Medulla oblongata (tissue), 1 donor: ENCODE results near the gene SLC6A1.

Experiments used
- DNase-seq: peaks from one replicate; pipeline ENCODE4 v3.0.0-alpha.2; 2015; ENCODE audit errors: extremely low spot score

The SLC6A1 gene

DNA sequence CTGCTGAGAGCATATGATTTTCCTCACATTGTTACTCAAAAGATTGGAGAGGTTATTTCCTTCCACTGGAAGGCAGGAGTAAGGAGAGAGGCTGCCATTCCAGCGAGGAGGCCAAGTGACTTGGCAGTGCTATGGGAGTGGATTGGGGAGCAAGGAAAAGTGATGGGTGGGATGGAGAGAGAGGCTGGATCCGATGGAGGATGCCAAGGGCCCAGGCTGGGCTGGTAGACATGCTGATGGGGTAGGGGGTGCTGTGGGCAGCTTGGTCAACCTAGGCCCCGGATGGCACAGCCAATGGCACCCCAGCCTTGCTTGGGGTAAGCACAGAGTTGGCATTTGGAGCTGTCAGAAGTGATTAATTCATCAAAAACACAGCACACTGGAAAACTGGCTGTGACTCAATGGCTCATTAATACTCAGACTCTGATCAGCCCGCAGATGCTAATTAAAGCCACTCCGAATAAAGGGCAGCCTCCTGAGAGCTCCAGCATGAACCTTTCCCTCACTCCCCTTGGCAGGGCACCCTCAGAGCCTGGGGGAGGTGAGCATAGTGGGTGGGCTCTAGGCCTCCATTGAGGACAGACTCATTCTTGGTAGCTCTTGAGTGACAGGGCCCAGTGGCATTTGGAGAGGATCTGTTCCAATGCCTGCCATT lies 22.1 kb upstream of the SLC6A1 start:
- no peak for DNase-seq

DNA sequence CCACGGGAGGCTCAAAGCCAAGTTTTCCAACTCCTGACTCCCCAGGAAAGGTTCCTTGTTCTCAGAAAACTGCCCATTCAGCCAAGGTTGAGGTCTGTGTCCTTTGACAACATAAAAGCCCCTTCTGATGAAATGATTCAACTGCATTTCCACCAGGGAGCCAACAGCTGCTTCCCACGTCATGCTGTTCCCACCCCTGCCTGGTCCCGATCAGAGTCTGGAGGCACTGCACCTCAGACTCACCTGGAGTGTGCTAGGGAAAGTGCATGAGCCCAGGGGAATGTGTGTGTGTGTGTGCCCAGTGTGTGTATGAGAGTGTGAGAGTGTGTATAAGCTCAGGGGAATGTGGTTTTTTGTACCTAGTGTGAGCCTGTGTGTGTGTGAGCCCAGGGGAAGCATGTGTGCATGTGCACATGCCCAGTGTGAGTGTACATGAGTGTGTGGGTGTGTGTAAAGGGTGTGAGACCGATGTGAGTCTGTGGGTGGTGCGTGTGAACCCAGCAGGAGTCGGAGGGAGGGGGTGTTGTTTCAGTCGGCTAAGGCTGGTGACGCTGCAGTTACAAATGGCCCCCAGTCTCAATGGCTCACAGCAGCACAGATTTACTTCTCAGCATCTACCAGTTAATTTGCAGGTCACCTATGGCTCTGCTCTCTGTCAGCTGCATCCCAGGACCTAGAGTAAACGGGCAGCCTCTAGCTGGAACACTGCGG lies 20.3 kb upstream of the SLC6A1 start:
- DNase-seq, result no peak

DNA sequence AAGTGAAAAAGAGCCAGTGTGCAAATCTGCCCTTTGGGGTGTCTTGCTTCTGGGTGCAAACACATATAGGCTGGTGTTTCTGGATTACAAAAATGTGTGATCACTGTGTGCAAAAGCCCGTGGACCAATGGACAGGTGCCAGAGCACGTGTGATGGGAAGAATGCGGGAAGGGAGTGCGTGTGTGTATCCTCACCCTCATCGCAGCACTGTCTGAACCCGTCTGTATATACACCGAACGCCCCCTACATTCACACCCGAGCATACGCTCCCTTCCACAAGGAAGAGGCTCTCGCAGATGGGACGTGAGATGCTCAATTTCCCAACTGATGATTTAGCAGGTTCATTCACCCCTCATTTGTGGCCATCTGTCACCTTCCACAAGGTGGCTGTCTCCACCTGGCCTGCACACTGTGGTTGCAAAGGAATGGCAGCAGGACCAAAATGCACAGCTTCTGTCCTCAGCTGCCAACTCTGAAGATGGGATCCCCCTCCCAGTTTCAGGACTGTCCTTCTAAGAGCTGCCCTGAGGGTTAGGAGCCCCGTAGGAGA lies 19.4 kb upstream of the SLC6A1 start:
- no peak for DNase-seq

DNA sequence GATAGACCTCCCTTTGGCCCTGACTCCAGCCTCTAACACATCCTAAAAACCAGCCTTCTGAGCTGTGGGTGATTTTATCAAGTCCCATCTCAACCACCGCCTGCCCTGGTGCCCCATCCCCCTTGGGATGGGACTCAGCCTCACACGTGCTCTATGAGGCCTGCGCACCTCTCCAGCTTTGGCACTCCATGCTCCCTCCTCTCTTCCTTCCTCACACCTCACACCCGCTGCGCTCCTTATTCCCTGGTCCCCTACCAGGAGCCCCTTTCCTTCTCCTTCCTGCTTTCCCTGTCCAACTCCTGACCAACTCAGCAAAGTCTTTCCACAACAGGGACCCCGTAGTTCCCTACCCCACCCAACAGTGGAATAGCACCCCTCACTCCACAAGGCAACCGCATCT lies 18.4 kb upstream of the SLC6A1 start:
- no peak for DNase-seq

DNA sequence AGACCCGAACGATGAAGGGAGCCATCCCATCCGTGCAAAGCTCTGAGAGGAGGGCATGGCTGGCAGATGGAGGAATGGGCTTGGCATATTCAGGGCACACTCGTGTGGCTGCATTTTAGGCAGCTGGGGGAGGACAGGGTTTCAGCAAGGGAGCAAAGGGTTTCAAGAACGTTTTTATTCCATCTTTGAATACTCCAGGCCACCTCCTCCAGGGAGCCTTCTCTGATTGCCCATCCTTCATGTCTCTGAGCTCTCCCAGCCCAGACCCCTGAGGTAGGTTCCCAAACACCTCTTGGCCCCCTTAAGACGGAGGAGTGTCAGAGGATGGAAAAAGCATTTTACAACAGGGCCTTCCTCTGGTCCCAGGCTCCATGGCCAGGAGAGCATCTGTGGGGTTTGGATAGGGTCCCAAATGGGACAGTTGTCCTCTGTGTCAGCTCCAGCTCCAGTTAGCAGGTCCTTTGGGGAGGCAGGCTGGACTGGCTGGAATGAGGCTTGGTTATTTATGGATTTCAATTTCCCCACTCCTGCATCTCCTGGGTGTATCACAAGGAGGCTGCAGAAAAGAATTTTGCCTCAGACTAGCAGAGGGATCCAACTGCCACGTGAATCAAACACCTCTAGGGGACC lies 17.7 kb upstream of the SLC6A1 start:
- peak; percentile 17 for DNase-seq

DNA sequence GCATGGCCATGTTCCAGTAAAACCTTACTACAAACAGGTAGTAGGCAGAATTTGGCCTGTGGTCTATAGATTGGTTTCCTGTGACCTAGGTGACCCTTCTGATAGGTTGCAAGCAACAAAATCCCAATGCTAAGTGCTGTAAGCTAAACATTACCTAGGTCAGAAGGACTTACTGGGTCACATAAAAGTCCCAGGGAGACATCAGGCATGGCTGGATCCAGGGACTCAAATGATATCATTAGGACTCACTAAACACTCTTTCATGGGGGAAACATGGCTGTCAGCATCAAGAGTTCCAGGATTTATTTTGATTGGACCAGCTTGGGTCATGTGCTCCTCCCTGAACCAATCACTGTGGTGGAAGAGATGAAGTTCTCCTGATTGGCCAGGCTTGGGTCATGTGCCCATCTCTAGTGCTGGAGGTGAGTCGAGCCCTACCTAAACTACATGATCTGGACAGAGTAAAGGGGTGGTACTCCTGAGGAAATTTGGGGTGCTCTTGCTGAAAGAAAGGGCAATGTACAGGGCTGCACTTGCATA lies 16.8 kb upstream of the SLC6A1 start:
- DNase-seq, result no peak

DNA sequence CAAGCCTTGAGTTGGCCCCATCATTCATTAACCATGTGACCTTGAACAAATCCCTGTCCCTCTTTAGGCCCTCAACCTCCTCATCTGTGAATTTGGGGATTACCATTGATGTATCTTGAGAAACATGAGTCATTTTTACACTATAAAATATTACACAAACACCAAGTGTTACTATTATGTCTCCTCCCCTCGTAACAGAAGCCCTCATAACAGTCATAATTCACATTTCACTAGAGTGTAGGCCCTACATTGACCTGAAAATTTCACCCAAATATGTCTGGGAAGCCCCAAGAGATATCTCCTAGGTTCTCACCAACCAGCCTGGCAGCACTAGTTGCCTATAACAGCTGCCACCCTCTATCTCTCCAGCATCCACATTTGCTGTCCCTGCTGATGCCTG lies 15.8 kb upstream of the SLC6A1 start:
- DNase-seq, result no peak

DNA sequence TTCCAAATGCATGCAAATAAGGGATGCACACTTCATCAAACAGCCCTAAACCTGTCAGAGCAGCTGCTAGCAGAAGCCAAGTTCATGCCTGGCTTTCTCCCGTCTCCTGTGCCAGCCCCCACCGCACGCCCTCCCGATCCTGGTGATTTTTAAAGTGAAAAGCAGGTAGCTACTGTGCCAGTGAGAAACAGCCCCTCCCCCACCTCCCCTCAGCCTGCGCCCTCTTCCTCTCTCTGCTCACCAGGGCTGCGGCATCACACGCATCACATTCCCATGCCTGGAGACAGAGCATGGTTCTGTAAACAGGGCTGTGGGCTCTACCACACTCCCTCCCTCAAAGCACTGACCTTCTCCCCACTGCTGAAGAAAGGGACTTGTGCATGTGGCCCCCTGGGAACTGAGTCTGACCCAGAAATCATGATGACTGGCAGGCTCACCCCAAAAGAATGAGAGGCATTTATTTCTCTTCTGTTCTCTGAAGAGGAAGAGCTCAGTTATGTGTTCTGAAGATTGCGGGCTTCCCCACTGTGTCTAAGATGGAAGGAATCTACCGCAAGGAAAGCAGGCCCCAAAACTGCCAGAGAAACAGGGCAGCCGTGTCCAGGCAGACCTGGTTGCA lies 14.5 kb upstream of the SLC6A1 start:
- no peak for DNase-seq

DNA sequence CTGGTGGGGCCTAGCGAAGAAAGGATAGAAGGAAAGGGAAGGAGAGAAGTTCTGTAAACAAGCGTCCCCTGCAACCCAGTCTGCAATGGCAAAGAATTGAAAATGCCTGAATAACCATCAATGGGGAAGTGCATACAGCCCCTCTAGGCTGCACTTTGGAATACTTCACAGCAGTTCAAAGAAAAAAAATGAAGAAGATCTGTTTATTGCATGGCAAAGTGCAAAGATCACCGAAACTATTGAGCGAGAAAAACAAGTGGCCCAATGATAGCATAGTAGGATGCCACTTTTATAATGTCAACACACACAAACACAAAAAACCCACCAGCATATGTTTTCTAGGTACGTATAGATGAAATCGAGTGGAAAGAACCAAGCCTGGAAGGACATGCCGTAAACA lies 13.6 kb upstream of the SLC6A1 start:
- DNase-seq, result no peak

DNA sequence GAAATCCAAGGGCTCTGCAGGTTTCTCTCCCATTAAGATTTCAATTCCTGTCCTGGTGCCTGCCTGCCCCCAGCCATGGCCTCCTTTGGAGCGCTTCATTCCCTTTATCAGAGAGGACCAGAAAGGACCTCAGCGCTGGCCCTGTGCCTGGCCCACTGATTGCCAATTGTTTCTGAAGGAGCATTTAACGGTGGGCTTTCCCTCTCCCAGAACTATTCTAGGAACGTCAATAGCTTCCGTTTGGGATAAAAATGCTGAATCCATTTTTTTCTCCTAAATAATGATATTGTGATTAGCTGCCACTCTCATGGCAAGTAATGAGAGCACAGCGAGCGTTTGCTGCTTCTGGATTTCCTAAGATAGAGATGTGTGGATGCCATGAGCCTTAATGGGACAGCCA lies 12.2 kb upstream of the SLC6A1 start:
- DNase-seq, result no peak

DNA sequence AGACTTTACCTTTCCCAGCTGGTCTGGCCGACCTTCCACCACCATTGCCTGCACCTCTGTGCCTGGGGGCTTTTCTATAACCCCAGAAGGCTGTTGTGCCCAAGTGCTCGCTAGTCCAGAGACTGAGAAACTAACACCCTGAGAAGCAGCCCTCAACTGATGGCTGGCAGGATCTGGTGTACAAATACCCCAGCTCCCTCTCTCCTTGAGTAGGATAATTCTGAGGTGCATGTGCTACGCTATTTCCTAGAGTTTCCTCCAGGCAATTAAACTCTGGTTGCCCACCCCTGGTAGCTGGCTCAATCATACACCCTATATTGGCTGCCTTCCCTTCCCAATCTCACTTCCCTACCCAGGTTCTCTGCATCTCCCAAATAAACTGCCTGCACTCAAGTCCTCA lies 11.5 kb upstream of the SLC6A1 start:
- no peak for DNase-seq

DNA sequence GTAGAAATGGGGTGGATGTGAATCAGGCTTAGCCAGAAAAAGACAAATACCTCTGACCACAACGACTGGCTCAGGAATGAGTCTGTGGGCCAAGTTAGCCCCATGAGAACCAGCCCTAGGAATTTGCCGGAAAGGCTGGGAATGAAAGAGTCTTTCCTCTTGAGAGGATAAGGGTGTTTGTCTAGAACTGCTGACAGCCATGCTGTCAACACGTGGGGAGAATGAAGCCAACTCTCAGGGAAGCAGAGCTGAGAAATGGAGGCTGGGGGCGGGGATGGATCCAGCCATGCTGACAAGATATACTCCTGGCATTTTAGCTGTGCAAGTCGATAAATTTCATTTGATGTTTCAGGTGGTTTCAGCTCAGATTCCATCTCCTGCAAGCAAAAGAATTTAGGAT lies 10.6 kb upstream of the SLC6A1 start:
- no peak for DNase-seq

DNA sequence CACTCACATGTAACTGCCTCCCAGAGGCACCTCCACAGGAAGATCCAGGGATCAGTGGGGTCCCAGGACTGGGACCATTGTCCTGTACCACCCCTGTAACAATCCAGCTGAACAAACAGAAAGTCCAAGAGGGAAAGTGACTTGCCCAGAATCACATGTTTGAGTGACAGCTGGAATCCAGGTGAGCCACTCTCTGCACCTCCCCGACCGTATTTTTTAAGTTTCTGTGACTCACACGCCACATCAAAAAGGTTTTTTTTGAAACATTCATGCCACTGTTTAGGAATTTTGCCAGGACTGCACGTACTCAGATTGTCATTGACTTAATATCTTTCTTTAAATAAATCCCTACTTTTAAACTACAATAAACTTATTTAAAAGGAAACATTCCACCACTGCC lies 9.8 kb upstream of the SLC6A1 start:
- no peak for DNase-seq

DNA sequence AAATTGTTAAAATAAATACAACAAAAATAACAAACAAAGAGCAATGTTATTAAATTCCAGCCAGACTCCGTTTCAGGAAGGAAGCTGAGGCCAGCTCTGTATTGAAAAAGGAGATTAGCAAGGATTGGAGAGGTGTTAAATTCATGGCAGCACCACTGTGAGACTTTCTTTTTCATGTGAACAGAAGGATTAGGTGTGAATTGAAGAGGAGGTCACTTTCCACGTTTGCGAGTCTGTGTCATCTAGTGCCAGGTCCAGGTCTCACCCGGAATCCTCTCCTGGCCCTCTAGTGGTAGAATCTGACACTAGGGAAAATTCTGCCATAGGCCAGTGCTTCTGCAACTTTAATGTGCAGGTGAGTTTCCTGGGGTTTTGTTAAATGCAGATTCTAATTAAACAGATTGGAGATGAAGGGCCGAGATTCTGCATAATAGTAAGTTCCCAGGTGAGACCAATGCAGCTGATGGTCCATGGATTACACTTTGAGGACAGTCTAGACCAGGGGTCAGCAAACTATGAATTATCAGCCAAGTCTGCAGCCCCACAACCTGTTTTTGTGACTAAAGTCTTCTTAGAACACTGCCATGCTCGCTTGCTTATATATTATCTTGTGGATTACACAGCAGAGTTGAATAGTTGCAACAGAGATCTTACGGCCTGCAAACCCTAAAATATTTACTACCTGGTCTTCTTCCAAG lies 9.2 kb upstream of the SLC6A1 start:
- peak; percentile 86 for DNase-seq

DNA sequence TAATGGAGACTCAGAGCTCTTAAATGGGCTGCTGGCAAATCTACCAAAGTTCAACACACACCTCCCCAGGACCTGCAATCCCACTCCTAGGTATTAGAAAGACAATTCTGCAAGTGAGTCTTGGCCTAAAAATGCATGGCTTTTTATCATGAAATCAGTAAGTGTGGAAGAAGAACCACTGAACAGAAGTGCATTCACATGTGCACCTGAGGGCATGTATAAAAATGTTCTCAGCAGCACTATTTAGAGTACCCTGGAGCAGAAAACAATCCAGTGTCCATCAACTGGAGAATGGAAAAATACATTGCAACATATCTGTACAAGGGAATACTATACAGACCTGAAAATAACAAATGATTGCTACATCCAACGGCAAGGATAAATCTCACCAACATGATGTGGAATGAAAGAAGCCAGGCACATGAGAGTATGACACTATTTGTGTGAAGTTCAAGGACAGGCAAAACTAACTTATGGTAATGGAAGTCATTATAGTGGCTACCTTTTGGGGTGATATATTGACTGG lies 8.1 kb upstream of the SLC6A1 start:
- no peak for DNase-seq

DNA sequence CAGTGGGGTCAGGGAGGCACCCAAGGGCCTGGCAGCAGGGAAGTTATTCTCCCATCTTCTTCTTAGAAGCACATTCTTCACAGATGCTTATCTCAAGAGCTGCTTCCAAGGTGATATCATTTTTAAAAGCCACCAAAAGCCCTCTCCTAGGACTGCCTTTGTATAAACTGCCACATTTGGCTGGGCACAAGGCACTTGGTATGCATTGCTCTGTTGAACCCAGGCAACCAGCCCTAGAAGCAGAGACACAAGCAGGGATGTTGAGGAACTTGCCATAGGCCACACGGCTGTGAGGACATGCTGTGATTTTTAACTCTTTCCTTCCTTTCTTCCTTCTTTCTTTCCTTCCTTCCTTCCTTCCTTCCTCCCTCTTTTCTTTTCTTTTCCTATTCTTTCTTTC lies 7.4 kb upstream of the SLC6A1 start:
- no peak for DNase-seq

DNA sequence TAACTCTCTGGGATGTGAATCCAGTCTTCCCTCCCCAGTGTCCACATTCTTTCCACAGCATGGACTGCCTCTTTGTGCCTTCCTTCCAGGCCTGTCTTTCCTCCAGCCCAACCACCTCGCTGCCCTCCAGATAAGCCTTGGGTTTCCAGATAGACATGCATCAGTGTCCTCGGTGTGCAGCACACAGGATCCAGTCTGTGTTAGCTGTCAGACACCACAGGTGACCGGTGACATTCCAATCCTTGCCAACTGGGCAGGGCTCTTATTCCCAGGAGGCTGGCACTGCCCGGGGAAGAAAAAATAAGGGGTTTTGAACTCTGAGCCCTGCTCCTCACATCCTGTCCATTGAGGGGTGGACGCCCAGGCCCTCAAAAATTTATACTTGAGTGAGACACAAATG lies 6.0 kb upstream of the SLC6A1 start:
- no peak for DNase-seq

DNA sequence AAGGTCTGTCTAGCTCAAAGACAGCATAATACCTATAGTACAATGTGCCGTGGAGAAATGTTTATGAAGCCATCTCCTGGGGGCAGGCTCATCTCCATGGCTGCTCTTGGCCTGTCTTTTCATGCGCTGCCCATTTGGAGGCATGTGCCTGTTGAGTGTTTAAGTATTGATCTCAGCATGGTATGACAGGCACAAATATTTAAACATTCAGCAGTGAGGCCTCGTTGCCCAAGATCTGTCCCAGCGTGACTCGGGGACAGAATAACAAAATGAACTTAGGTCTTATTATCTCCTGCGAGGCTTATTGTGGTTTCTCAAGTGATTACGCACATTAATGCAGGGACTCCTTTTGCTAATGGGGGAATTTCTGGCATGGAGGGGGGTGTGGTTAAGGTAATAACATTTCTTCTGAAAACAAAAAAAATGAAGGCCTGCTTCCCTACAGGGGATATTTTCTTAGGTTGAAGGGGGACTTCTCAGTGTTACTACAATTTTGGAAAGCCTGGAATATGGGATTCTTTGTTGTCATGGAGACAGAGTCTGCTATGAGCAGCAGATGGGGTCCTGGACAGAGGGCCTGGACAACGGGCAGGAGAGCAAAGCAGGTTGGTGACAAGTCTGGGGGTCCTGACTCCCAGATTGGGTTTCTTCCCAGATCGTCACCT lies 4.4 kb upstream of the SLC6A1 start:
- no peak for DNase-seq

DNA sequence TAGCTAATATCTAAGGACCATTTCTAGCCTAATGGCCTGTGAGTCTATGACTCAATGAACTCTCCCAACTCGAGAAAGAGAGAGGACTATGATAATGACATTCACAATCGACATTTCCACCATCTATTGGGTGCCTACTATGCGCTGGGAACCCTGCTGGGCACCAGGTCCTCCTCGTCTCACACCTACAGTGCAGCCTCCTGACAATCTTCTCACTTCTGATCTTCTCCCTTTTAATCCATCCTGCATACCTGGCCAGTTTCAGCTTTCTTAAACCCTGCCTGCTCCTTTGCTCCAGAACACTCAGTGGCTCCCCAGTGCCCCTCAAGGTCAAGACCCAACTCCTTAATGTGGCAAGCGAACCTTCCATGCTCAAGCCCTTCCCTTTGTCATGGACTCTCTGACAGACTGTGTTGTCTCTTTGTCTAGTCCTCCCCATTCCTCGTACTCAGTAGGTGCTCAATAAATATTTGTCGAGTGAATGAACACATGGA lies 3.5 kb upstream of the SLC6A1 start:
- DNase-seq, result no peak

DNA sequence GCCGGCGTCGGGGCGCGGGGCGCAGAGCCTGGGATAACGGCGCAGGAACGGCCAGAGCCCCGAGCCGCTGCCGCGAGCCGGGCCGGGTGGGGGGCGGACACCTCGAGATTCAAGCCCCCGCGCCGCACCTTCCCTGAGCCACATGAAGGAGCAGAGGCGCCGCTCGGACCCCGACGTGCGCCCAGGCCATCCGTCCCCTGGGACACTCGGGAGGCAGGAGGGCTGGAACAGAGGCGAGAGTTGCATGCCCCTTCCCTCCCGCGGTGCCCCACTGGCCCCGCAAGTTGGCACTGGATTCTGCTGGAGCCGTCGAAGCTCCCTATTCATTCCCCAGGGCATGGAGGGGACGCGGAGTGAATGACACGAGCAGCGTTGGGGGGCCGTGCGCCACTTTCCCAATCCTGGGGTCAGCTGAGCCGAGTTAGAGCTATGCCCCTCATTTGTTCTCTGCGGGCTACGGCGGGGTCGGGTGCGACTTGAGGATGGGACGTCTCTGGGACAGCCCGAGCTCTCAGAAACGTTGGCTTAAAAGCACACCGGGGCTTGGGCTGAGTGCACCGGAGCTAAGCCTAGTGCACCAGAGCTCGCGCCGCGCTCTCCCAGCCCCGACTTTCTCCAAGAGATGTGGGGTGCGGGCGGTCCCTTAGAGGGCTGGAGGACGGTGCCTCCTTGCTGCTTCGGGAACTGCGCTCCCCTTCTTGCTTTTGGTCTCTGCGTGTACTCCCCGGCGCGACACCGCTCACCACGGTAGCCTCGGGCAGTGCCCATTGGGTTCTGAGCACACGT lies 588 bp downstream of the SLC6A1 start:
- no peak for DNase-seq
